ENCODE data around the gene KISS1. TPM values are rescaled to one million over a fixed set of nuclear protein-coding genes. Genes with fewer than 3 reads are reported as not detected.
A peak's percentile ranks its signal among the peaks of the same experiment; 100 is the strongest.

Gene KISS1
- total and polyA plus RNA-seq, 8 donors: 0.69 to 5.2 (median 4.0) TPM; not detected in 4

DNA sequence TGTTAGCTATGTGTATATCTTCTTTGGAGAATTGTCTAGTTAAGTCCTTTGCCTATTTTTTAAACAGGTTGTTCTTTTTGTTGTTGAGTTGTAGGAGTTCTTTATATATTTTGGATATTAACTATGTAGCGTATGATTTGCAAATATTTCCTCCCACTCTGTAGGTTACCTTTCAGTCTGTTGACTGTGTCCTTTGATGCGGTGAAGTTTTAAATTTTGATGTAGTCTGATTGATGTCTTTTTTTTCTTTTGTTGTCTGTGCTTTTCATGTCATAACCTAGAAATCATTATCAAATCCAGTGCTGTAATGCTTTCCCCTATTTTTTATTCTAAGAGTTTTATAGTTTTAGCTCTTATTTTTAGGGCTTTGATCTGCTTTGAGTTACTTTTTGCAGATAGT lies 8.7 kb upstream of the KISS1 start:
- no peaks in the 10 kb centered on the region for H3K9me3 ChIP-seq
- WGBS, 2 donors: 87 to 93% methylated on average over 2 of the region's 2 CpGs
- no peak overlapping the region for H3K4me3 ChIP-seq
- no peaks in the 10 kb centered on the region for H3K4me1 ChIP-seq
- no peak for DNase-seq
- no peak for ATAC-seq
- intact Hi-C loops (cut with DNase I): loop anchor here in 1 of 3 donors (5.0 kb wide), 1 partner anchor 43 kb away; no protein-coding TSS in a partner anchor
- no peak for FAIRE-seq
- TF ChIP-seq, protein P1, sequence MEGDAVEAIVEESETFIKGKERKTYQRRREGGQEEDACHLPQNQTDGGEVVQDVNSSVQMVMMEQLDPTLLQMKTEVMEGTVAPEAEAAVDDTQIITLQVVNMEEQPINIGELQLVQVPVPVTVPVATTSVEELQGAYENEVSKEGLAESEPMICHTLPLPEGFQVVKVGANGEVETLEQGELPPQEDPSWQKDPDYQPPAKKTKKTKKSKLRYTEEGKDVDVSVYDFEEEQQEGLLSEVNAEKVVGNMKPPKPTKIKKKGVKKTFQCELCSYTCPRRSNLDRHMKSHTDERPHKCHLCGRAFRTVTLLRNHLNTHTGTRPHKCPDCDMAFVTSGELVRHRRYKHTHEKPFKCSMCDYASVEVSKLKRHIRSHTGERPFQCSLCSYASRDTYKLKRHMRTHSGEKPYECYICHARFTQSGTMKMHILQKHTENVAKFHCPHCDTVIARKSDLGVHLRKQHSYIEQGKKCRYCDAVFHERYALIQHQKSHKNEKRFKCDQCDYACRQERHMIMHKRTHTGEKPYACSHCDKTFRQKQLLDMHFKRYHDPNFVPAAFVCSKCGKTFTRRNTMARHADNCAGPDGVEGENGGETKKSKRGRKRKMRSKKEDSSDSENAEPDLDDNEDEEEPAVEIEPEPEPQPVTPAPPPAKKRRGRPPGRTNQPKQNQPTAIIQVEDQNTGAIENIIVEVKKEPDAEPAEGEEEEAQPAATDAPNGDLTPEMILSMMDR (IDR thresholded peaks at IDR 0.05): no peak
- H3K27ac ChIP-seq: no peak overlapping the region
- no peaks in the 10 kb centered on the region for H3K36me3 ChIP-seq
- H3K27me3 ChIP-seq: no peaks in the 10 kb centered on the region

DNA sequence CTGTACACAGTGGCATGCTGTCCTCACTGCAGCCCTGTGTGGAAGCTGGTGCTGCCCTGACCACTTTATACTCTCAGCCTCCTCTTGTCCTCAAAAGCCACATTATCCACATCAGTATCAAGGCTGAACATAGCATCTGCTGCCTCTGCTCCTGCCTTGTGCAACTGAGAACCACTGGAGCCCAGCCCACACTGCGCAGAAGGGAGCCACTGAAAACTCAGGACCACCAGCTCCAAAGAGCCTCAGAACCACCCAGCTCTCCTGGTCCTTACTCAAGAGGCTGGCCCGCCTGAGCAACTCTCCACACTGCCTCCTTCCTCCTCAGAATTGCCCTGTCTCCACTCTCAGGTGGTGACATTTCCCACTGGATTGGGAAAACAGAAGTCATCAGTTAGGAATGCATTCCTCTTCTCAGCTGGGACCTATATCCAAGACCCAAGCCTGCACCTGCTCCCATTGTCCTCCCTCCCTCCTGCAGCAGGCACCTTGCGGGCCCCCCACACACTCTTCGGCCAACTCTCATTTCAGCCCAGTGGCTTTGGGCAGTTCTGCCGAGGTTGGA lies 7.0 kb upstream of the KISS1 start:
- ATAC-seq (no peak), FAIRE-seq (no peak), DNase-seq (peak in 1 of 6 donors; percentile 31)
- intact Hi-C loops (cut with DNase I): no loop called here
- H3K27ac ChIP-seq: no peak overlapping the region
- no peak overlapping the region for H3K4me3 ChIP-seq
- H3K27me3 ChIP-seq: no peaks in the 10 kb centered on the region
- TF ChIP-seq, protein P1 (IDR thresholded peaks at IDR 0.05): no peak
- H3K4me1 ChIP-seq: no peaks in the 10 kb centered on the region
- no peaks in the 10 kb centered on the region for H3K9me3 ChIP-seq
- no peaks in the 10 kb centered on the region for H3K36me3 ChIP-seq
- 87 to 93% methylated on average over 5 of the region's 5 CpGs for WGBS, 2 donors

DNA sequence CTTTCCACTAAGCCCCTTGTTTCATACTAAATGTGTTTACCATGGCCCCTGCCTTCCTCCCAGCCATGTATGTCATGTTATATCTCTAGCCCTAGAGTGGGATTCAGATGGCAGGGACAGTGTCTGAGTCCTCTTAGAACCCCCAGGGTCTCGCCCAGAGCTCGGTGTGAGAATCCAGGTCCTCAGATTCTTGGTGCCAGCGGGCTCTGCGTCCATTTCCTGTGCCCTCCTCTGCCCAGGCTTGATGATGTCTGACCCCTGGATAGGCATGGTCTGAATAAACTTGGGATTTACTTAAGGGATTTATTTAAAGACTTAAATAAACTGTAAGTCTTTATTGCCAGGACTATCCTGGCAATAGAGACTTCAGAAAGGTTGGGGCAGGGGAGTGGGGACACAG lies 6.2 kb upstream of the KISS1 start:
- no peaks in the 10 kb centered on the region for H3K4me1 ChIP-seq
- FAIRE-seq: no peak
- TF ChIP-seq, protein P1 (IDR thresholded peaks at IDR 0.05): no peak
- DNase-seq: peak in 1 of 6 donors; percentile 6
- no peak overlapping the region for H3K27ac ChIP-seq
- WGBS, 2 donors: 88 to 89% methylated on average over 4 of the region's 4 CpGs
- H3K4me3 ChIP-seq: no peak overlapping the region
- H3K9me3 ChIP-seq: no peaks in the 10 kb centered on the region
- no peak for ATAC-seq
- H3K27me3 ChIP-seq: no peaks in the 10 kb centered on the region
- no peaks in the 10 kb centered on the region for H3K36me3 ChIP-seq
- intact Hi-C loops (cut with DNase I): no loop called here

DNA sequence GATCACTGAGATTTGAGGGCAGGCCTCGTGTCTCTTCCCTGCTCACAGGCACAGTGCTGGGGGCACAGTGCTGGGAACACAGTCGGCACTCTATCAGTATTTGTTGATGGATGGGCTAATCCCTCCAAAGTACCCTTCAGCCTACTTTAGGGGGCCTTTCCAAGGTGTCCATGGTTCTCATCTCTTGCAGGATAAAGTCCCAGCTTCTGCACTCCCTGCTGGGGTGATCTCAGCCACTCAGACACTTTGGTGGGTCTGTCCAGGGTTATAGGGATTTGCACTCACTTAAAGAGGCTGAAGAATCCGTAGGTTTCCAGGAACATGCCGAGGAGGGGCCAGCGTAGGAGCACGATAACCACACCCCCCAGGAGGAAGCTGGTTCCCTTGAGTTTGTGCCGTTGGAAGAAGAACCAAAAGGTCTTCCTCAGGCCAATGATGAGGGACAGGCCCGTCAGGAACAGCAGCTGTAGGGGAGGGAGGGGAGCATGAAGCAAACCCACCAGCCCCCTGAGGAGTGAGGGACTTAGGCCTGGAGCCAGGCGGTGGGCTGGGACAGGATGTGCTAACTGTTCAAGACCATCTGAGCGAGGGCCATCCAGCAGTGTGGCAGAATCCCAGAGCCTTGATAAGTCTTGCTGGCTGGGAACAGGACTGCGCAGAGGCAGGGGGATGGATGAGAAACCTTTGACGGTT lies 5.2 kb upstream of the KISS1 start:
- intact Hi-C loops (cut with DNase I): no loop called here
- no peak for ATAC-seq
- no peaks in the 10 kb centered on the region for H3K27me3 ChIP-seq
- TF ChIP-seq, protein P1 (IDR thresholded peaks at IDR 0.05): no peak
- WGBS, 2 donors: 85 to 86% methylated on average over 12 of the region's 12 CpGs
- H3K4me3 ChIP-seq: no peak overlapping the region
- no peaks in the 10 kb centered on the region for H3K9me3 ChIP-seq
- H3K27ac ChIP-seq: no peak overlapping the region
- DNase-seq: peak in 1 of 6 donors; percentile 32
- no peaks in the 10 kb centered on the region for H3K36me3 ChIP-seq
- no peak for FAIRE-seq
- H3K4me1 ChIP-seq: no peaks in the 10 kb centered on the region

DNA sequence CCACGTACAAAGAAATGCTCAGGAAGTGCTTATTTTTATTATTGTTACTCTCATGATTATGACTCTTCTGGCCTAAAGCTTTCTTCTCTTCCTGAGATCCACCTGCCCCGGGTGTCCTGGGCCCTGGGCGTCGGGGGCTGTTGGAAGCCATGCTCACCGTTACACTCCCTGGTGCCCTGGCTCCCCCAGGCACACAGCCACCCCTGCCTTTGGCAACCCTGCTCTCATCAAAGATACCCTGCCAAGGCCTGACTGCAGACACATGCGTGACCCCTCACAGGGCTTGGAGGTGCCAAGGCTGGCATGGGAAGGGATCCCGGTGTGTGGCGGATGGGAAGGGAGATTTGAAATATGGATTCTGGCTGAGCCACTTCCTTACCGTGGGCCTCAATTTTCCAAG lies 3.3 kb upstream of the KISS1 start:
- intact Hi-C loops (cut with DNase I): no loop called here
- ATAC-seq (no peak), FAIRE-seq (no peak), DNase-seq (peak in 1 of 6 donors; percentile 43)
- no peaks in the 10 kb centered on the region for H3K9me3 ChIP-seq
- no peaks in the 10 kb centered on the region for H3K27me3 ChIP-seq
- 80 to 81% methylated on average over 9 of the region's 9 CpGs for WGBS, 2 donors
- TF ChIP-seq, protein P1 (IDR thresholded peaks at IDR 0.05): no peak
- H3K4me3 ChIP-seq: no peak overlapping the region
- H3K36me3 ChIP-seq: no peaks in the 10 kb centered on the region
- H3K4me1 ChIP-seq: no peaks in the 10 kb centered on the region
- no peak overlapping the region for H3K27ac ChIP-seq

Measured in pancreas (tissue), 10 donors.